ENCODE results near the gene WNT6. TPM values are rescaled to one million over a fixed set of nuclear protein-coding genes. Genes with fewer than 3 reads are reported as not detected.

The WNT6 gene
- total and polyA plus RNA-seq, 2 experiments from 2014 or later = 0.49 TPM; not detected in 1

DNA sequence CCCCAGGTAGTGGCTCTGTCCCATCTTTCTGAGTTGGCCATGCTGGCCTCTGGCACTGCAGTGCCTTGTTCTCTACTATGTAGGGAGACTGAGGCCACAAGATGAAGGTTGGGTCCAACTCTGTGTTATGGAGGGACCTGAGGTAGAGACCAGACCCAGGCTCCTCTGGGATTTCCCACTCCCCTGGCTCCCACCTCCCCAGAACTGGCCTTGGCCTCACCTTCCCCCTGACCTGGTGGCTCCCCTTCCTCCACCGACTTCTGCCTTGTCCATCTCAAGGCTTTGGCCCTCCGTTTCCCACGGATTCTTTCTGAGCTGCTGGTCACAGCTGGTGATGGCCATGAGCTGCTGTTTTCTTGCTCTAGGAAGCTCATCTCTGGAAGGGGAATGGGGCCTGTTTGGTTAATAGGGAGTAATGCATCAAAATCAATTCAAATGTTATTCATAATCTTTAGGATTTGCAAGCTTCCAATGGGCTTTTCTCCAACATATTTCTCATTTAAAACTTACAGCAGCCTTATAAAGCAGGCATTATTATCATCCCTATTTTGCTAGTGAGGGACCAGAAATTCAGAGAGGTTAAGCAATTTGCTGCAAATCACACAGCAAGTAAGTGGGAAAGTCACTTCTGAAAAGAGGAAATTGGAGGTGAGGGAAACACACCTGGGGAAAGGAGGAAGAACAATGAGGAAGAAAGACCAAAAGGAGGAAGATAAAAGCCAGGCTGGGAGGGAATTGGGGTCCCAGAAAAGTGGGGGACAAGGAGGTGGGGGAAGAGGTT is 28.9 kb upstream of the WNT6 start:
- Histone ChIP-seq H3K27ac (no peak overlapping the region), H3K4me3 (no peak overlapping the region), H3K36me3 (no peaks in the 10 kb centered on the region), H3K9me3 (ENCODE audit: low read depth) (no peaks in the 10 kb centered on the region), H3K27me3 (no peaks in the 10 kb centered on the region), H3K4me1 (ENCODE audit: low read depth) (no peaks in the 10 kb centered on the region)
- no peak for DNase-seq (ENCODE audit: low read depth in 1 of 2, low spot score in 1 of 2)
- TF ChIP-seq, protein P1, sequence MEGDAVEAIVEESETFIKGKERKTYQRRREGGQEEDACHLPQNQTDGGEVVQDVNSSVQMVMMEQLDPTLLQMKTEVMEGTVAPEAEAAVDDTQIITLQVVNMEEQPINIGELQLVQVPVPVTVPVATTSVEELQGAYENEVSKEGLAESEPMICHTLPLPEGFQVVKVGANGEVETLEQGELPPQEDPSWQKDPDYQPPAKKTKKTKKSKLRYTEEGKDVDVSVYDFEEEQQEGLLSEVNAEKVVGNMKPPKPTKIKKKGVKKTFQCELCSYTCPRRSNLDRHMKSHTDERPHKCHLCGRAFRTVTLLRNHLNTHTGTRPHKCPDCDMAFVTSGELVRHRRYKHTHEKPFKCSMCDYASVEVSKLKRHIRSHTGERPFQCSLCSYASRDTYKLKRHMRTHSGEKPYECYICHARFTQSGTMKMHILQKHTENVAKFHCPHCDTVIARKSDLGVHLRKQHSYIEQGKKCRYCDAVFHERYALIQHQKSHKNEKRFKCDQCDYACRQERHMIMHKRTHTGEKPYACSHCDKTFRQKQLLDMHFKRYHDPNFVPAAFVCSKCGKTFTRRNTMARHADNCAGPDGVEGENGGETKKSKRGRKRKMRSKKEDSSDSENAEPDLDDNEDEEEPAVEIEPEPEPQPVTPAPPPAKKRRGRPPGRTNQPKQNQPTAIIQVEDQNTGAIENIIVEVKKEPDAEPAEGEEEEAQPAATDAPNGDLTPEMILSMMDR (IDR thresholded peaks at IDR 0.05; ENCODE audit: low read depth, low read length) = no peak

DNA sequence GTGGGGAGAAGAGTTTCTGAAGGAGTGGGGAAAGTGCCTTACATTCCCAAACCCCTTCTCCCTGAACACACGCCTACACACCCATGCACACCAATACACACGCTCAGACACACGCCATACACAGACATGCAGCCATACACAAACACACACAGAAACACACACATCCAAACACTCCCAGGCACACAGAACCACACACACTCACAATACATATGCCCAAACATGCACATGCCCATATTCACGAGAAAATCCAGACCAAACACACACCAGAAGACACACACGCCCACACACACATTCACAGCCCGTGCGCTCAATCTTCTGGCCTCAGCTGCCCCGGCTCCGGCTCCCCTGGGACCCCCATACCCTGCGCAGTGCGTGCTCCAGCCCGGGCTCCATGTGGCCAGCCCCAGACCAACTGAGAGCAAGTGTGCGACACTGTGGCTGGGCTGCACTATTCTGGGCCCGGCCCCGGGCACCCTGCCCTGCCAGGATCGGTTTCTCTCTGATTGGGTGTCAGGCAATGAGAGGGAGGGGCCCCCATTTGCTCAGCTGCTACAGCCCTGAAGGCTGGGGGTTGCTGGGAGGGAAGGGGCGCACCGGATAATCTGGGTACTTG is 28.1 kb upstream of the WNT6 start, which contains the start of gene PRKAG3:
Gene PRKAG3 (minus strand): TSS at position 426 of the 613 bp plus-strand sequence.
- Histone ChIP-seq H3K36me3 (no peaks in the 10 kb centered on the region), H3K9me3 (ENCODE audit: low read depth) (no peaks in the 10 kb centered on the region), H3K4me3 (no peak within 1 kb of the TSS), H3K4me1 (ENCODE audit: low read depth) (no peaks in the 10 kb centered on the region), H3K27me3 (no peaks in the 10 kb centered on the region), H3K27ac (no peak within 1 kb of the TSS)
- DNase-seq (ENCODE audit: low read depth in 1 of 2, low spot score in 1 of 2) = no peak
- TF ChIP-seq, protein P1 (IDR thresholded peaks at IDR 0.05; ENCODE audit: low read depth, low read length) = no peak

DNA sequence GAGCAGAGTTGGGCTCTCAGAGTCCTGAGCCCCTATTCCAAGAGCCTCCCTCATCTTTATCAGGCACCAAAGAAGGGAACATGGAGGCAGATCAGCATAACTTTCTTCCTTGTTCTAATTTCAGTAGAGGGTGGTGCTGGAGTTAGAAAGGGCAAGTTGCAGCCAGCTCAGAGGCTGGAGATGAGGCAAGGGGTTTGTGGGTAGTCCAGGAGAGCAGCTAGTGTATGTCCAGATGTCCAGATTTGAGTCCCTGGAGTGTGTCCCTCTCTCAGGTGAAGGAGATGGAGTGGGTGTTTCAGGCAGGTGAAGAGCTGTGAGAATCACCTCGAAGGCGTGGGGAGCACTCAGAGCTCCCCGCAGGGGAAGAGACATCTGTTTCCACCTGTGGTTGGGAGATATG is 27.5 kb upstream of the WNT6 start:
- Histone ChIP-seq H3K4me3 (no peak overlapping the region), H3K9me3 (ENCODE audit: low read depth) (no peaks in the 10 kb centered on the region), H3K27ac (no peak overlapping the region), H3K36me3 (no peaks in the 10 kb centered on the region), H3K27me3 (no peaks in the 10 kb centered on the region), H3K4me1 (ENCODE audit: low read depth) (no peaks in the 10 kb centered on the region)
- no peak for DNase-seq (ENCODE audit: low read depth in 1 of 2, low spot score in 1 of 2)
- TF ChIP-seq, protein P1 (IDR thresholded peaks at IDR 0.05; ENCODE audit: low read depth, low read length) = no peak

DNA sequence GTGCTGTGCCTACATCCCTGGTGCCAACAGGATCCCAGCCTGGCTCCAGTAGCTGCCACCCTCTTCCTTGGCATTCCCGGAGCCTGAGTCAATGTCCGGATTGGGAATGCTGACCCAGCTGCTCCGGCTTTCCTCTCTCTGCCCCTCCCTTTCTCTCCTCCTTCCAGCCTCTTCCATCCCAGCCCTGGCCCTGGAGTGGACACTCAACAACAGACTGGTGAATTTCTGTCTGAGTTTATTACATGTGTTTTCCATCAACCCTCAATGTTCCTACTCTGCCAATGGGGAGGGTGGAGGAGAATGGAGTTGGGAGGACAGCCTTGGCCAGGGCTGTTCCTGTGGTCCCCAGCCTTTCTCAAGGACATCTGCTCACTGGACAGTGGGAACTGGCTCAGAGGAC is 27.1 kb upstream of the WNT6 start:
- TF ChIP-seq, protein P1 (IDR thresholded peaks at IDR 0.05; ENCODE audit: low read depth, low read length) = no peak
- peak in 1 of 2 donors; percentile 43 for DNase-seq (ENCODE audit: low read depth in 1 of 2, low spot score in 1 of 2)
- Histone ChIP-seq H3K27ac (no peak overlapping the region), H3K9me3 (ENCODE audit: low read depth) (no peaks in the 10 kb centered on the region), H3K27me3 (no peaks in the 10 kb centered on the region), H3K4me3 (no peak overlapping the region), H3K36me3 (no peaks in the 10 kb centered on the region), H3K4me1 (ENCODE audit: low read depth) (no peaks in the 10 kb centered on the region)

DNA sequence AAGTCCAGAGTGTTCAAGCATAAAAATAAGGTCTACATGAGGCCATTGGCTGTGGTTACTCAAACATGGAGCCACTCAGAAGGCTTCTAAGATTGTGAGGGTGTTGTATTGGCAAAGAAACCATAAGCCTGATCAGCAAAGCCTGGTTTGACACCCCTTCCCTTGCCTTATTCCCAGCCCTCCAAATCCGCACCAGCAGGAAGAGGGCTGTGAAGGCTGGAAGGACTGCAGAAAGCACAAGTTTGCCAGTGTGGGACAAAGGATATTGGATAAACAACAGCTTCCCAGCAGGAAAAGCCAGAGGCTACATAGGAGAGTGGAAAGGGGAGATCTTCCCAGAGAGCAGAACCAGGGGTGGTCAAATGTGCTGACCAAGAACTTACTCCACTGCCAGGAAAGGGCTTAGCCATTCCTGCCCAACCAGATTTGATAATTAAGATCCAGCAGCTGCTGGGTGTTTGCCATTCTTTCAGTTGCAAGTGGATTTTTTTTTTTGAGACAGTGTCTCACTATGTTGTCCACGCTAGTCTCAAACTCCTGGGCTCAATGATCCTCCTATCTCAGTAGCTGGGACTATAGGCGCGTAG is 26.5 kb upstream of the WNT6 start:
- Histone ChIP-seq H3K27ac (no peak overlapping the region), H3K4me1 (ENCODE audit: low read depth) (no peaks in the 10 kb centered on the region), H3K9me3 (ENCODE audit: low read depth) (no peaks in the 10 kb centered on the region), H3K27me3 (no peaks in the 10 kb centered on the region), H3K4me3 (no peak overlapping the region), H3K36me3 (no peaks in the 10 kb centered on the region)
- TF ChIP-seq, protein P1 (IDR thresholded peaks at IDR 0.05; ENCODE audit: low read depth, low read length) = no peak
- DNase-seq (ENCODE audit: low read depth in 1 of 2, low spot score in 1 of 2) = no peak
